Naive thymus-derived CD4-positive, alpha-beta T cell (primary cell): Measurements from ENCODE around the gene AGBL1. TPM values are rescaled to one million over a fixed set of nuclear protein-coding genes. Genes with fewer than 3 reads are reported as not detected.

Experiments used
- ATAC-seq: fragments of 150-1000 bp; cut with Tn5 transposase; 2 replicates; pipeline ENCODE4 v1.10.0; 2021; ENCODE audit warnings: mild to moderate bottlenecking, moderate library complexity
- CTCF ChIA-PET: fragments of 350-600 bp; sonication (Branson Sonifier 250); formaldehyde crosslinking; loops from one replicate; lab custom pipeline; 2021; ENCODE audit warnings: antibody characterized with exemption; lab: Charles Lee
- POLR2A ChIA-PET: fragments of 350-600 bp; sonication (Branson Sonifier 250); formaldehyde crosslinking; loops from one replicate; lab custom pipeline; 2021; ENCODE audit warnings: antibody characterized with exemption, inconsistent platforms; lab: Charles Lee
- DNase-seq, 9 donors: peaks; one replicate each; pipeline versions ENCODE4 v3.0.0 to v3.0.0-alpha.2; 2020 to 2022; ENCODE audit warnings: mixed read lengths in 1 of 9
- H3K27ac ChIP-seq: one replicate; pipeline ENCODE4 v1.7.0; 2013; ENCODE audit warnings: mild to moderate bottlenecking, low read depth, low read length, moderate library complexity
- H3K27me3 ChIP-seq, 2 donors: one replicate each; pipeline ENCODE4 v1.7.0; 2013; ENCODE audit warnings: low read length in 2 of 2, mild to moderate bottlenecking in 2 of 2, moderate library complexity in 2 of 2; ENCODE audit not compliant: control insufficient read depth in 2 of 2, insufficient read depth in 2 of 2
- H3K36me3 ChIP-seq, 3 experiments: 1 replicate in 2 of 3; 2 replicates in 1 of 3; pipeline ENCODE4 v1.7.0; 2013; ENCODE audit warnings: low read length in 3 of 3, mild to moderate bottlenecking in 3 of 3, moderate library complexity in 1 of 3; ENCODE audit not compliant: insufficient read depth in 3 of 3, control insufficient read depth in 2 of 3
- H3K4me1 ChIP-seq, 2 donors: one replicate each; pipeline ENCODE4 v1.7.0; 2013; ENCODE audit warnings: low read length in 2 of 2, mild to moderate bottlenecking in 2 of 2, moderate library complexity in 1 of 2; ENCODE audit not compliant: control insufficient read depth in 2 of 2, insufficient read depth in 2 of 2
- H3K4me3 ChIP-seq: 2 replicates; pipeline ENCODE4 v1.7.0; 2013; ENCODE audit warnings: mild to moderate bottlenecking, low read length
- H3K9me3 ChIP-seq, 3 experiments: 1 replicate in 2 of 3; 2 replicates in 1 of 3; pipeline ENCODE4 v1.7.0; 2013; ENCODE audit warnings: low read length in 3 of 3; ENCODE audit not compliant: control insufficient read depth in 2 of 3
- H3K27ac Mint-ChIP-seq, 9 donors: one replicate each; pipeline ENCODE4 v1.8.0; 2020 to 2022; ENCODE audit warnings: mixed read lengths in 9 of 9, mild to moderate bottlenecking in 8 of 9, moderate library complexity in 5 of 9, inconsistent platforms in 2 of 9
- H3K27me3 Mint-ChIP-seq, 5 donors: one replicate each; pipeline ENCODE4 v1.8.0; 2021 to 2022; ENCODE audit warnings: mixed read lengths in 5 of 5, mild to moderate bottlenecking in 1 of 5
- H3K36me3 Mint-ChIP-seq, 5 donors: one replicate each; pipeline ENCODE4 v1.8.0; 2020 to 2022; ENCODE audit warnings: mixed read lengths in 5 of 5, mild to moderate bottlenecking in 3 of 5, inconsistent platforms in 1 of 5
- H3K4me1 Mint-ChIP-seq, 7 donors: one replicate each; pipeline ENCODE4 v1.8.0; 2020 to 2022; ENCODE audit warnings: mixed read lengths in 7 of 7, mild to moderate bottlenecking in 3 of 7, inconsistent platforms in 1 of 7
- H3K4me3 Mint-ChIP-seq, 10 donors: one replicate each; pipeline ENCODE4 v1.8.0; 2020 to 2022; ENCODE audit warnings: mild to moderate bottlenecking in 10 of 10, mixed read lengths in 10 of 10, moderate library complexity in 6 of 10, inconsistent platforms in 2 of 10
- H3K9me3 Mint-ChIP-seq, 11 donors: one replicate each; pipeline ENCODE4 v1.8.0; 2020 to 2022; ENCODE audit warnings: mixed read lengths in 11 of 11, mild to moderate bottlenecking in 4 of 11, inconsistent platforms in 1 of 11, moderate library complexity in 1 of 11
- intact Hi-C, 2 donors: fragments of 100-400 bp; cut with micrococcal nuclease; formaldehyde crosslinking; loops; one replicate each; pipeline ENCODE4 v1.15.1; 2023
- polyA plus RNA-seq, 2 donors: library from polyadenylated mRNA; unstranded; fragments of 300-500 nt; fragmentation: Illumina TruSeq; gene quantifications; one replicate each; pipeline ENCODE4 v1.2.3, GENCODE V29; 2021
- total RNA-seq, 6 experiments: library from RNA in 5 of 6; stranded (reverse) in 5 of 6; gene quantifications; 1 replicate in 5 of 6; 2 replicates in 1 of 6; pipeline ENCODE4 v1.2.3 and lab custom pipeline; 2021 to 2026

Gene AGBL1
- total and polyA plus RNA-seq, 7 experiments from 2014 or later, result not detected

GRCh38 chr15:86077070-86077469, 2.6 kb upstream of the AGBL1 start:
- intact Hi-C loops, result no loop called here
- peaks cover 0 to 8% (median 1%) of the 10 kb centered on the region in 7 donors for H3K4me1 Mint-ChIP-seq
- H3K4me3 ChIP-seq, result no peak overlapping the region
- H3K9me3 Mint-ChIP-seq, result peaks cover 0 to 1% (median 0%) of the 10 kb centered on the region in 11 donors
- H3K27me3 ChIP-seq, result no peaks in the 10 kb centered on the region
- ChIA-PET POLR2A (no interaction called here), CTCF (no interaction called here)
- H3K36me3 Mint-ChIP-seq, result no peaks in the 10 kb centered on the region
- no peak for ATAC-seq
- H3K9me3 ChIP-seq, result no peaks in the 10 kb centered on the region
- no peak overlapping the region for H3K27ac Mint-ChIP-seq
- H3K27ac ChIP-seq, result no peak overlapping the region
- no peak for DNase-seq
- no peak overlapping the region for H3K4me3 Mint-ChIP-seq
- H3K36me3 ChIP-seq, result no peaks in the 10 kb centered on the region
- H3K27me3 Mint-ChIP-seq, result peaks cover 0 to 27% (median 9%) of the 10 kb centered on the region in 5 donors
- peaks cover 0 to 4% of the 10 kb centered on the region in 2 donors for H3K4me1 ChIP-seq

- peaks cover 0 to 21% of the 10 kb centered on the region in 2 donors for H3K4me1 ChIP-seq
- ChIA-PET CTCF (no interaction called here), POLR2A (no interaction called here)
- Mint-ChIP-seq H3K36me3 (no peaks in the 10 kb centered on the region), H3K4me1 (peaks cover 0 to 26% (median 25%) of the 10 kb centered on the region in 7 donors), H3K4me3 (no peak overlapping the region), H3K27me3 (peaks cover 0 to 32% (median 6%) of the 10 kb centered on the region in 5 donors), H3K9me3 (peaks cover 0 to 1% (median 0%) of the 10 kb centered on the region in 11 donors), H3K27ac (no peak overlapping the region)
- H3K9me3 ChIP-seq, result no peaks in the 10 kb centered on the region
- H3K4me3 ChIP-seq, result no peak overlapping the region
- ATAC-seq, result no peak
- H3K27me3 ChIP-seq, result no peaks in the 10 kb centered on the region
- H3K36me3 ChIP-seq, result no peaks in the 10 kb centered on the region
- intact Hi-C loops, result no loop called here
- no peak overlapping the region for H3K27ac ChIP-seq
- no peak for DNase-seq
Observed at GRCh38 chr15:86080302-86080701, 631 bp downstream of the AGBL1 start.

GRCh38 chr15:86082619-86083380, 3.1 kb downstream of the AGBL1 start:
- Histone ChIP-seq H3K27me3 (no peaks in the 10 kb centered on the region), H3K4me1 (peaks cover 0 to 21% of the 10 kb centered on the region in 2 donors), H3K4me3 (peak overlapping the region; percentile 34), H3K27ac (no peak overlapping the region), H3K36me3 (no peaks in the 10 kb centered on the region), H3K9me3 (no peaks in the 10 kb centered on the region)
- peaks cover 0 to 26% (median 25%) of the 10 kb centered on the region in 7 donors for H3K4me1 Mint-ChIP-seq
- ATAC-seq, result peak; percentile 34
- peak overlapping the region in 3 of 9 donors; percentile 10 to 74 (median 50) for H3K27ac Mint-ChIP-seq
- H3K36me3 Mint-ChIP-seq, result no peaks in the 10 kb centered on the region
- peaks cover 0 to 26% (median 6%) of the 10 kb centered on the region in 5 donors for H3K27me3 Mint-ChIP-seq
- ChIA-PET POLR2A (no interaction called here), CTCF (no interaction called here)
- peak overlapping the region in 7 of 10 donors; percentile 41 to 66 (median 57) for H3K4me3 Mint-ChIP-seq
- intact Hi-C loops, result no loop called here
- H3K9me3 Mint-ChIP-seq, result no peaks in the 10 kb centered on the region
- DNase-seq, result peak in 3 of 9 donors; percentile 4 to 26 (median 7)

- H3K9me3 Mint-ChIP-seq, result no peaks in the 10 kb centered on the region
- peaks cover 0 to 17% (median 11%) of the 10 kb centered on the region in 7 donors for H3K4me1 Mint-ChIP-seq
- Histone ChIP-seq H3K4me3 (no peak overlapping the region), H3K4me1 (peaks cover 0 to 10% of the 10 kb centered on the region in 2 donors), H3K27me3 (no peaks in the 10 kb centered on the region), H3K36me3 (no peaks in the 10 kb centered on the region), H3K27ac (no peak overlapping the region), H3K9me3 (no peaks in the 10 kb centered on the region)
- ATAC-seq, result no peak
- H3K36me3 Mint-ChIP-seq, result no peaks in the 10 kb centered on the region
- intact Hi-C loops, result no loop called here
- POLR2A ChIA-PET, result no interaction called here
- H3K27me3 Mint-ChIP-seq, result peaks cover 0 to 32% (median 6%) of the 10 kb centered on the region in 5 donors
- H3K27ac Mint-ChIP-seq, result no peak overlapping the region
- no peak for DNase-seq
- CTCF ChIA-PET, result no interaction called here
- no peak overlapping the region for H3K4me3 Mint-ChIP-seq
Observed at GRCh38 chr15:86087808-86088207, 8.1 kb downstream of the AGBL1 start.

GRCh38 chr15:86089422-86089821, 9.8 kb downstream of the AGBL1 start:
- H3K27me3 Mint-ChIP-seq, result peaks cover 0 to 23% (median 6%) of the 10 kb centered on the region in 5 donors
- ATAC-seq (no peak), DNase-seq (no peak)
- CTCF ChIA-PET, result no interaction called here
- no peak overlapping the region for H3K27ac ChIP-seq
- no peaks in the 10 kb centered on the region for H3K4me1 ChIP-seq
- H3K27me3 ChIP-seq, result no peaks in the 10 kb centered on the region
- H3K9me3 ChIP-seq, result no peaks in the 10 kb centered on the region
- peaks cover 0 to 1% (median 0%) of the 10 kb centered on the region in 7 donors for H3K4me1 Mint-ChIP-seq
- H3K4me3 ChIP-seq, result no peak overlapping the region
- no peaks in the 10 kb centered on the region for H3K36me3 ChIP-seq
- H3K27ac Mint-ChIP-seq, result no peak overlapping the region
- H3K4me3 Mint-ChIP-seq, result no peak overlapping the region
- no peaks in the 10 kb centered on the region for H3K36me3 Mint-ChIP-seq
- no peaks in the 10 kb centered on the region for H3K9me3 Mint-ChIP-seq
- intact Hi-C loops, result no loop called here
- POLR2A ChIA-PET, result no interaction called here

- Mint-ChIP-seq H3K4me3 (no peak overlapping the region), H3K27ac (no peak overlapping the region), H3K27me3 (peaks cover 3 to 61% (median 38%) of the 10 kb centered on the region in 5 donors), H3K4me1 (peaks cover 0 to 2% (median 0%) of the 10 kb centered on the region in 7 donors), H3K36me3 (no peaks in the 10 kb centered on the region), H3K9me3 (peaks cover 0 to 34% (median 14%) of the 10 kb centered on the region in 11 donors)
- Histone ChIP-seq H3K4me1 (no peaks in the 10 kb centered on the region), H3K9me3 (peaks cover 0 to 9% (median 0%) of the 10 kb centered on the region in 3 experiments), H3K4me3 (no peak overlapping the region), H3K36me3 (no peaks in the 10 kb centered on the region), H3K27me3 (no peaks in the 10 kb centered on the region), H3K27ac (no peak overlapping the region)
- POLR2A ChIA-PET, result no interaction called here
- ATAC-seq, result no peak
- DNase-seq, result no peak
- intact Hi-C loops, result no loop called here
- CTCF ChIA-PET, result no interaction called here
Observed at GRCh38 chr15:86101818-86102217, 22.1 kb downstream of the AGBL1 start.
